OCI-LY3 (cell line): ENCODE measurements around the gene GJA10.

Source experiments
- H2AFZ ChIP-seq: fragments of 200-600, 300-600 bp; shearing (Covaris generic); 2 replicates; pipeline ENCODE4 v1.6.0; 2014; ENCODE audit warnings: antibody characterized with exemption, low read depth, low read length
- H3K27ac ChIP-seq: fragments of 200-600, 300-600 bp; sonication (generic); 2 replicates; pipeline ENCODE4 v1.5.1; 2014; ENCODE audit warnings: mild to moderate bottlenecking, low read length, moderate library complexity, mixed read lengths
- H3K27me3 ChIP-seq: fragments of 200-600, 300-600 bp; sonication (generic); 2 replicates; pipeline ENCODE4 v1.6.1; 2014; ENCODE audit warnings: low read depth, low read length, mixed read lengths
- H3K36me3 ChIP-seq: fragments of 200-600, 300-600 bp; sonication (generic); replicated peaks from 2 replicates; pipeline ENCODE3; 2014; ENCODE audit warnings: low read depth, low read length, mixed read lengths
- H3K4me1 ChIP-seq: fragments of 300-600, 200-600 bp; sonication (generic); 2 replicates; pipeline ENCODE4 v1.6.1; 2014; ENCODE audit warnings: low read length, mixed read lengths
- H3K4me2 ChIP-seq: fragments of 200-600, 300-600 bp; sonication (generic); 2 replicates; pipeline ENCODE4 v1.6.1; 2014; ENCODE audit warnings: low read length, mixed read lengths
- H3K4me3 ChIP-seq: fragments of 300-600, 200-600 bp; sonication (generic); 2 replicates; pipeline ENCODE4 v1.5.1; 2014; ENCODE audit warnings: antibody characterized with exemption, mild to moderate bottlenecking, low read length, moderate library complexity
- H3K79me2 ChIP-seq: fragments of 300-600, 200-600 bp; shearing (Covaris generic); 2 replicates; pipeline ENCODE4 v1.6.1; 2014; ENCODE audit warnings: mild to moderate bottlenecking, low read length, mixed read lengths
- H3K9ac ChIP-seq: fragments of 300-600, 200-600 bp; shearing (Covaris generic); 2 replicates; pipeline ENCODE4 v1.6.0; 2014; ENCODE audit warnings: mild to moderate bottlenecking, low read length, moderate library complexity
- H3K9me3 ChIP-seq: fragments of 200-600, 300-600 bp; shearing (Covaris generic); 2 replicates; pipeline ENCODE4 v1.6.1; 2014; ENCODE audit warnings: low read length, mixed read lengths; ENCODE audit not compliant: insufficient read depth
- H4K20me1 ChIP-seq: fragments of 200-600, 300-600 bp; sonication (generic); 2 replicates; pipeline ENCODE4 v1.6.1; 2016; ENCODE audit warnings: low read length, mixed read lengths; ENCODE audit not compliant: insufficient read depth
- CTCF ChIP-seq: fragments of 200-600, 300-600 bp; sonication (generic); IDR thresholded peaks from 2 replicates; pipeline ENCODE4 v1.5.1; 2014; ENCODE audit warnings: antibody characterized with exemption, low read length, low read depth
- EZH2phosphoT487 ChIP-seq: fragments of 200-600 bp; shearing (Covaris generic); IDR thresholded peaks from 2 replicates; pipeline ENCODE4 v1.6.1; 2018; ENCODE audit warnings: antibody characterized with exemption, mixed run types, low read depth

GJA10 gene

GRCh38 chr6:89910902-89911240, 16.6 kb downstream of the GJA10 start:
- Histone ChIP-seq H3K79me2 (no peaks in the 10 kb centered on the region), H4K20me1 (no peaks in the 10 kb centered on the region), H3K9me3 (no peaks in the 10 kb centered on the region), H3K4me1 (no peaks in the 10 kb centered on the region), H3K27me3 (no peaks in the 10 kb centered on the region), H3K4me3 (no peak overlapping the region), H3K4me2 (no peak overlapping the region), H3K36me3 (no peaks in the 10 kb centered on the region), H2AFZ (no peak overlapping the region), H3K27ac (no peak overlapping the region), H3K9ac (no peak overlapping the region)
- no peak for TF ChIP-seq CTCF
- TF ChIP-seq EZH2phosphoT487 = no peak

GRCh38 chr6:89916136-89916920, 22.1 kb downstream of the GJA10 start:
- H3K4me1 ChIP-seq = no peaks in the 10 kb centered on the region
- H3K27ac ChIP-seq = no peak overlapping the region
- no peaks in the 10 kb centered on the region for H3K27me3 ChIP-seq
- H3K4me3 ChIP-seq = no peak overlapping the region
- no peak overlapping the region for H3K4me2 ChIP-seq
- no peaks in the 10 kb centered on the region for H3K36me3 ChIP-seq
- H4K20me1 ChIP-seq = no peaks in the 10 kb centered on the region
- H2AFZ ChIP-seq = no peak overlapping the region
- H3K9ac ChIP-seq = no peak overlapping the region
- no peaks in the 10 kb centered on the region for H3K79me2 ChIP-seq
- TF ChIP-seq EZH2phosphoT487 (no peak), CTCF (no peak)
- no peaks in the 10 kb centered on the region for H3K9me3 ChIP-seq

DNA sequence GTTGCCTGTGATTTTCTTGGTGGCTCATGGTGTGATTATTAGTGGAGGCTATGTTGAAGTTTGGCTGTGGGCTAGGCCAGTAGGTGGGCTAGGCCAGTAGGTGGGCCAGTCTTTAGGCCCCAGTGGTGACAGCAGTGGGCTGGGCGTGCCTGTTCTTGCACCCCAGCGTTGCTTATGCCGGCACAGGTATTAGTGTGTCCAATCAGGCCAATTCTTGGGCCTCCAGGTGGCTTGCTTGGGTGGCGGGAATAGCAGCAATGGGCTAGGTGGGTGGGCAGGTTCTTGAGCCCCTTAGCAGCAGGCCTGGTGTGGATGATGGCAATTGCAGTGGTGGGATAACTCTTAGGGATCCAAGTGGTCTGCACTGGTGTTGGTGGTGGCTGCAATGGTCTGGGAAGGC, 22.9 kb downstream of the GJA10 start:
- no peaks in the 10 kb centered on the region for H3K27me3 ChIP-seq
- H3K36me3 ChIP-seq = no peaks in the 10 kb centered on the region
- no peak overlapping the region for H3K4me3 ChIP-seq
- no peaks in the 10 kb centered on the region for H4K20me1 ChIP-seq
- H3K9me3 ChIP-seq = no peaks in the 10 kb centered on the region
- H2AFZ ChIP-seq = no peak overlapping the region
- TF ChIP-seq CTCF = no peak
- TF ChIP-seq EZH2phosphoT487 = no peak
- H3K27ac ChIP-seq = no peak overlapping the region
- no peaks in the 10 kb centered on the region for H3K4me1 ChIP-seq
- H3K4me2 ChIP-seq = no peak overlapping the region
- no peaks in the 10 kb centered on the region for H3K79me2 ChIP-seq
- H3K9ac ChIP-seq = no peak overlapping the region

DNA sequence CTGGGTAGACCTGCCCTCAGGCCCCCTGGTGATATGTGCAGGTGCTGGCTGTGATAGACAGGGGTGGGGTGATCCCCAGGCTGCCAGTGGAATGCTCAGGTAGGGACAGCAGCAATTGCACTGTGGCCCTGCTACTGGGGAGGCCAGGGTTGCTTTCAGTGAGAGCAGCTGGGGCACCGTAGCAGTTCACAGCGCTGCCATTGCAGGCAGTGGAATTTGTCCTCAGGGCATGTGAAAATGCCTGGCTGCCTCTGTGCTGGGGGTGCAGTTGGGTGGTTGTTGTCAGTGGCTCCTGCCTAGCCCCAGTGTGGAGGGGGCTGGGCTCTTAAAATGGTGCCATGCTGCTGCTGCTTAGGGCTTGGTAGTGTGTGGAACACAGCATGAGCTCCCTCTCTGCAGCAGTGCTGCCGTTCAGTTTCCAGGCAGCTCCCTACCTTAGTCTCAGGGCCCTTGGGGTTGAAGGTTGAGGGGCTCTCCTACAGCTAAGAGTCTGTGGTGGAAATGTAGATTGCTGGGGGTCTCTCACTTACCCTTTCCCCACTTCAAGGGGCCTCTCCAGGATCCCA, 23.6 kb downstream of the GJA10 start:
- Histone ChIP-seq H3K27me3 (no peaks in the 10 kb centered on the region), H3K27ac (no peak overlapping the region), H3K36me3 (no peaks in the 10 kb centered on the region), H3K9me3 (no peaks in the 10 kb centered on the region), H3K4me1 (no peaks in the 10 kb centered on the region), H3K4me2 (no peak overlapping the region), H4K20me1 (no peaks in the 10 kb centered on the region), H2AFZ (no peak overlapping the region), H3K9ac (no peak overlapping the region), H3K79me2 (no peaks in the 10 kb centered on the region), H3K4me3 (no peak overlapping the region)
- no peak for TF ChIP-seq EZH2phosphoT487
- TF ChIP-seq CTCF = no peak
